HEK293T (cell line): ENCODE measurements around the gene HAGH.
A peak's percentile ranks its signal among the peaks of the same experiment; 100 is the strongest.

Source experiments
- CTCF ChIA-PET: fragments of 350-600 bp; formaldehyde crosslinking; extraction: SDS; loops from one replicate; lab custom pipeline; 2021; ENCODE audit warnings: antibody characterized with exemption, inconsistent platforms; lab: Yijun Ruan, JAX
- POLR2A ChIA-PET: fragments of 350-600 bp; formaldehyde crosslinking; extraction: SDS; loops from one replicate; lab custom pipeline; 2020; ENCODE audit warnings: antibody characterized with exemption, inconsistent platforms; lab: Yijun Ruan, JAX
- DNase-seq: peaks from one replicate; pipeline ENCODE4 v3.0.0; 2012; ENCODE audit warnings: mixed read lengths; ENCODE audit errors: extremely low spot score
- ARNT ChIP-seq: fragments of 450-650 bp; IDR thresholded peaks from 2 replicates; pipeline ENCODE4 v1.6.1; 2017; ENCODE audit warnings: mild to moderate bottlenecking
- BHLHE40 ChIP-seq: fragments of 450-650 bp; IDR thresholded peaks from 2 replicates; pipeline ENCODE4 v1.6.1; 2016; ENCODE audit warnings: mild to moderate bottlenecking, moderate library complexity, borderline replicate concordance
- CTBP1 ChIP-seq: fragments of 450-650 bp; IDR thresholded peaks from 2 replicates; pipeline ENCODE4 v1.6.1; 2016; ENCODE audit warnings: borderline replicate concordance
- ELF4 ChIP-seq: fragments of 450-650 bp; IDR thresholded peaks from 2 replicates; pipeline ENCODE4 v1.6.1; 2017; ENCODE audit warnings: antibody characterized with exemption
- FOXA1 ChIP-seq: fragments of 450-650 bp; IDR thresholded peaks from 2 replicates; pipeline ENCODE4 v1.6.1; 2016; ENCODE audit warnings: mild to moderate bottlenecking
- FOXK2 ChIP-seq: fragments of 450-650 bp; IDR thresholded peaks from 2 replicates; pipeline ENCODE4 v1.6.1; 2016; ENCODE audit warnings: mild to moderate bottlenecking
- FOXM1 ChIP-seq: fragments of 450-650 bp; IDR thresholded peaks from 2 replicates; pipeline ENCODE4 v1.6.1; 2017; ENCODE audit warnings: mild to moderate bottlenecking, borderline replicate concordance
- HDGF ChIP-seq: fragments of 450-650 bp; IDR thresholded peaks from 2 replicates; pipeline ENCODE4 v1.6.1; 2017; ENCODE audit warnings: antibody characterized with exemption, borderline replicate concordance
- L3MBTL2 ChIP-seq: fragments of 450-650 bp; conservative IDR thresholded peaks from 2 replicates; pipeline ENCODE4 v1.6.1; 2016; ENCODE audit warnings: mild to moderate bottlenecking
- LEF1 ChIP-seq: fragments of 450-650 bp; IDR thresholded peaks from 2 replicates; pipeline ENCODE4 v1.6.1; 2017; ENCODE audit warnings: mild to moderate bottlenecking, borderline replicate concordance
- NFRKB ChIP-seq: fragments of 450-650 bp; IDR thresholded peaks from 2 replicates; pipeline ENCODE4 v1.6.1; 2016; ENCODE audit warnings: mild to moderate bottlenecking, moderate library complexity
- PKNOX1 ChIP-seq: fragments of 450-650 bp; IDR thresholded peaks from 2 replicates; pipeline ENCODE4 v1.6.1; 2016
- SP1 ChIP-seq: fragments of 450-650 bp; IDR thresholded peaks from 2 replicates; pipeline ENCODE4 v1.6.1; 2017
- SUZ12 ChIP-seq: fragments of 450-650 bp; IDR thresholded peaks from 2 replicates; pipeline ENCODE4 v1.6.1; 2016; ENCODE audit warnings: mild to moderate bottlenecking
- TARDBP ChIP-seq: fragments of 450-650 bp; IDR thresholded peaks from 2 replicates; pipeline ENCODE4 v1.6.1; 2016
- ZNF384 ChIP-seq: fragments of 450-650 bp; IDR thresholded peaks from 2 replicates; pipeline ENCODE4 v1.6.1; 2016

The HAGH gene

GRCh38 chr16:1782408-1783264, 44.0 kb downstream of the HAGH start, which contains the start of the genes NUBP2 and SPSB3:
NUBP2 (plus strand) TSS chr16:1782960; CDS start chr16:1783021, 61 bp downstream.
SPSB3 (minus strand) TSS chr16:1782571; CDS start chr16:1781483, 1,088 bp downstream.
- DNase-seq, result peak; percentile 94
- ChIA-PET CTCF (interaction anchor here (0.5 to 1.0 kb wide), 4 partner anchors 8 to 77 kb away, joined by 3 to 5 read pairs (median 4); partner anchors contain the start of genes EME2, MAPK8IP3 and MRPS34), POLR2A (interaction anchor here (0.6 to 3.3 kb wide), 26 partner anchors 10 to 362 kb away, joined by 3 to 71 read pairs (median 5); partner anchors contain the start of genes CRAMP1, EME2, FAHD1 and HAGH)
- no peak for TF ChIP-seq CTBP1
- no peak for TF ChIP-seq ELF4
- TF ChIP-seq ARNT, result 0 out of 2 replicates have a peak, but pooled peaks have one; percentile 28
- TF ChIP-seq SP1, result no peak
- no peak for TF ChIP-seq NFRKB
- peak; percentile 80 for TF ChIP-seq LEF1
- TF ChIP-seq L3MBTL2, result no peak
- TF ChIP-seq ZNF384, result no peak
- no peak for TF ChIP-seq TARDBP
- no peak for TF ChIP-seq HDGF
- no peak for TF ChIP-seq SUZ12
- no peak for TF ChIP-seq FOXA1
- TF ChIP-seq FOXK2, result no peak
- peak; percentile 100 for TF ChIP-seq PKNOX1
- no peak for TF ChIP-seq BHLHE40
- no peak for TF ChIP-seq FOXM1

- DNase-seq, result no peak
- POLR2A ChIA-PET, result interaction anchor here (0.8 to 3.3 kb wide), 13 partner anchors 9 to 183 kb away, joined by 3 to 71 read pairs (median 7); partner anchors contain the start of genes CRAMP1, EME2, FAHD1 and HAGH
- CTCF ChIA-PET, result interaction anchor here (1.0 kb wide), 1 partner anchor 76 kb away, joined by 3 read pairs; the partner anchor contains the start of gene MAPK8IP3
Observed at GRCh38 chr16:1781758-1782407, 44.7 kb downstream of the HAGH start.

GRCh38 chr16:1781254-1781653, 45.4 kb downstream of the HAGH start:
- no peak for TF ChIP-seq HDGF
- CTCF ChIA-PET, result no interaction called here

More at GRCh38 chr16:1781758-1782407, 44.7 kb downstream of the HAGH start:
- TF ChIP-seq CTBP1 (no peak), LEF1 (0 out of 2 replicates have a peak, but pooled peaks have one; percentile 50), FOXM1 (no peak), BHLHE40 (no peak), FOXA1 (no peak), L3MBTL2 (peak; percentile 72; the same call in 1 of the 2 replicates), NFRKB (no peak), TARDBP (no peak), SP1 (no peak)

GRCh38 chr16:1780677-1781072, 46.0 kb downstream of the HAGH start:
- POLR2A ChIA-PET, result interaction anchor here (1.5 to 3.3 kb wide), 3 partner anchors 8 to 75 kb away, joined by 3 to 71 read pairs (median 11); partner anchors contain the start of genes EME2, MAPK8IP3, MRPS34 and NME3
- CTCF ChIA-PET, result no interaction called here
- DNase-seq, result no peak
- TF ChIP-seq LEF1, result no peak
- TF ChIP-seq PKNOX1, result no peak
- no peak for TF ChIP-seq ELF4
- no peak for TF ChIP-seq CTBP1
- TF ChIP-seq ZNF384, result no peak
- TF ChIP-seq HDGF, result no peak
- TF ChIP-seq TARDBP, result no peak
- TF ChIP-seq FOXM1, result no peak
- no peak for TF ChIP-seq NFRKB
- TF ChIP-seq FOXA1, result no peak
- TF ChIP-seq SUZ12, result no peak
- TF ChIP-seq FOXK2, result no peak
- no peak for TF ChIP-seq BHLHE40
- no peak for TF ChIP-seq SP1
- no peak for TF ChIP-seq L3MBTL2

More at GRCh38 chr16:1781254-1781653, 45.4 kb downstream of the HAGH start:
- no peak for DNase-seq
- POLR2A ChIA-PET, result interaction anchor here (2.3 to 3.3 kb wide), 2 partner anchors 9 to 75 kb away, joined by 11 to 71 read pairs; partner anchors contain the start of genes EME2, MAPK8IP3, MRPS34 and NME3

GRCh38 chr16:1779741-1780676, 46.6 kb downstream of the HAGH start:
- ChIA-PET CTCF (no interaction called here), POLR2A (interaction anchor here (1.5 to 3.3 kb wide), 2 partner anchors 8 to 13 kb away, joined by 3 to 71 read pairs; partner anchors contain the start of genes EME2, MRPS34 and NME3)
- no peak for TF ChIP-seq ARNT
- TF ChIP-seq PKNOX1, result no peak
- TF ChIP-seq NFRKB, result no peak
- TF ChIP-seq BHLHE40, result no peak
- no peak for TF ChIP-seq TARDBP
- no peak for TF ChIP-seq FOXK2
- no peak for TF ChIP-seq FOXA1
- DNase-seq, result no peak
